NCI-H526 treated with DMSO at 0.1 percent for 48 hours (cell line): ENCODE data around the gene TMEM87B.

Source experiments
- DNase-seq: peaks from one replicate; lab custom pipeline; 2025; lab: John Stamatoyannopoulos, UW

The TMEM87B gene

GRCh38 chr2:112168422-112169124 lies 113.5 kb downstream of the TMEM87B start:
- DNase-seq: no peak
